SK-N-SH (cell line): ENCODE data around the gene NFKB2.

Source experiments
- EP300 ChIP-seq, 2 experiments: IDR thresholded peaks; 2 replicates each; pipeline versions ENCODE4 v1.4.0 to v1.6.1; 2012; ENCODE audit warnings: borderline replicate concordance in 1 of 2, low read depth in 1 of 2, low read length in 1 of 2
- RFX5 ChIP-seq: IDR thresholded peaks from 2 replicates; pipeline ENCODE4 v1.6.1; 2012; ENCODE audit warnings: mild to moderate bottlenecking, improper control_type of control experiment, low read length
- SIN3A ChIP-seq: IDR thresholded peaks from 2 replicates; pipeline ENCODE4 v1.6.1; 2012; ENCODE audit warnings: low read depth, mild to moderate bottlenecking, low read length, moderate library complexity, borderline replicate concordance
- TF ChIP-seq, protein P1 (sequence below): fragments of 200-600 bp; sonication (generic); IDR thresholded peaks from 2 replicates; pipeline ENCODE4 v1.6.1; 2017; ENCODE audit warnings: antibody characterized with exemption, mild to moderate bottlenecking, moderate library complexity
- TF ChIP-seq, protein P2 (sequence below): IDR thresholded peaks from 2 replicates; pipeline ENCODE4 v1.6.1; 2012; ENCODE audit warnings: mild to moderate bottlenecking, low read depth, low read length, moderate library complexity

DNA sequence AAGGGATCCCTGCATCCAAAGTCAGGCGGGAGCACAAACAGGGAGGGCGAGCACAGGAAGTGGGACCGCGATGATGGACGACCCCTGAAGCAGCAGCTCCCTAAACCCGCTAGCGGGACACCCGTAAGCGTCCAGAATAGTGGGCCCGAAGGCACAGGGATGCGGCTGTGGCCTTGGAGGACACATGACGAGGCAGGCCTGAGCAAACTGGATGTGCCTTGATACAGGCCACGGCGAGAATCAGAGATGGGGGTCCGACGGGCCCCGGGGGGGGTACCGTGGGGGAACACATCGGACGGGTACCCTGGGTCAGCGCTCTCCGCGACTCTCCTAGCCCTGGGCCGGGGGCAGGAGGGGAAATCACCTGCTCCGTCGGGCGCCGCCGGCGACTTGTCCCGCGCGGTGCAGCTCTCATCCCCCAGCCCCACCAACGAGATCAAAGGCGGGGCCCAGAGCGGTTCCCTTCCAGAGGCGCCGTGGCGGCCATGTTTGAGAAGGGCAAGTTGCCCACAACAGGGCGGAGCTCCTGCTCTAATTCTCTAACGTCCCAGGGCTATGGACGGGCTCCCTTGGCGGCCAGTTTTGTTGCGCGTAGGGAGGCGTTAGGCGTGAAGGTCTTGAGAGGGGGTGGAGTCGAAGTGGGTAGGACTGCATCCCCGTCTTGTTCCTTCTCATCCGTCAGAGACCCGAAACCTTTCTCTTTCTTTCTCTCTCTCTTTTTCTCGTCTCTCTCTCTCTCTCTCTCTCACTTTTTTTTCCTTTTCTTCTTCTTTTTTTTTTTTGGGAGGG, 36.9 kb downstream of the NFKB2 start, which contains the start of gene CUEDC2:
- TF ChIP-seq, protein P1, sequence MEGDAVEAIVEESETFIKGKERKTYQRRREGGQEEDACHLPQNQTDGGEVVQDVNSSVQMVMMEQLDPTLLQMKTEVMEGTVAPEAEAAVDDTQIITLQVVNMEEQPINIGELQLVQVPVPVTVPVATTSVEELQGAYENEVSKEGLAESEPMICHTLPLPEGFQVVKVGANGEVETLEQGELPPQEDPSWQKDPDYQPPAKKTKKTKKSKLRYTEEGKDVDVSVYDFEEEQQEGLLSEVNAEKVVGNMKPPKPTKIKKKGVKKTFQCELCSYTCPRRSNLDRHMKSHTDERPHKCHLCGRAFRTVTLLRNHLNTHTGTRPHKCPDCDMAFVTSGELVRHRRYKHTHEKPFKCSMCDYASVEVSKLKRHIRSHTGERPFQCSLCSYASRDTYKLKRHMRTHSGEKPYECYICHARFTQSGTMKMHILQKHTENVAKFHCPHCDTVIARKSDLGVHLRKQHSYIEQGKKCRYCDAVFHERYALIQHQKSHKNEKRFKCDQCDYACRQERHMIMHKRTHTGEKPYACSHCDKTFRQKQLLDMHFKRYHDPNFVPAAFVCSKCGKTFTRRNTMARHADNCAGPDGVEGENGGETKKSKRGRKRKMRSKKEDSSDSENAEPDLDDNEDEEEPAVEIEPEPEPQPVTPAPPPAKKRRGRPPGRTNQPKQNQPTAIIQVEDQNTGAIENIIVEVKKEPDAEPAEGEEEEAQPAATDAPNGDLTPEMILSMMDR, result no peak
- no peak for TF ChIP-seq RFX5
- peak in 1 of 2 experiments; percentile 8; a peak in 1 of 4 replicates for TF ChIP-seq EP300 (IDR thresholded peaks at IDR 0.05; ENCODE audit: borderline replicate concordance in 1 of 2, low read depth in 1 of 2, low read length in 1 of 2)
- TF ChIP-seq, protein P2, sequence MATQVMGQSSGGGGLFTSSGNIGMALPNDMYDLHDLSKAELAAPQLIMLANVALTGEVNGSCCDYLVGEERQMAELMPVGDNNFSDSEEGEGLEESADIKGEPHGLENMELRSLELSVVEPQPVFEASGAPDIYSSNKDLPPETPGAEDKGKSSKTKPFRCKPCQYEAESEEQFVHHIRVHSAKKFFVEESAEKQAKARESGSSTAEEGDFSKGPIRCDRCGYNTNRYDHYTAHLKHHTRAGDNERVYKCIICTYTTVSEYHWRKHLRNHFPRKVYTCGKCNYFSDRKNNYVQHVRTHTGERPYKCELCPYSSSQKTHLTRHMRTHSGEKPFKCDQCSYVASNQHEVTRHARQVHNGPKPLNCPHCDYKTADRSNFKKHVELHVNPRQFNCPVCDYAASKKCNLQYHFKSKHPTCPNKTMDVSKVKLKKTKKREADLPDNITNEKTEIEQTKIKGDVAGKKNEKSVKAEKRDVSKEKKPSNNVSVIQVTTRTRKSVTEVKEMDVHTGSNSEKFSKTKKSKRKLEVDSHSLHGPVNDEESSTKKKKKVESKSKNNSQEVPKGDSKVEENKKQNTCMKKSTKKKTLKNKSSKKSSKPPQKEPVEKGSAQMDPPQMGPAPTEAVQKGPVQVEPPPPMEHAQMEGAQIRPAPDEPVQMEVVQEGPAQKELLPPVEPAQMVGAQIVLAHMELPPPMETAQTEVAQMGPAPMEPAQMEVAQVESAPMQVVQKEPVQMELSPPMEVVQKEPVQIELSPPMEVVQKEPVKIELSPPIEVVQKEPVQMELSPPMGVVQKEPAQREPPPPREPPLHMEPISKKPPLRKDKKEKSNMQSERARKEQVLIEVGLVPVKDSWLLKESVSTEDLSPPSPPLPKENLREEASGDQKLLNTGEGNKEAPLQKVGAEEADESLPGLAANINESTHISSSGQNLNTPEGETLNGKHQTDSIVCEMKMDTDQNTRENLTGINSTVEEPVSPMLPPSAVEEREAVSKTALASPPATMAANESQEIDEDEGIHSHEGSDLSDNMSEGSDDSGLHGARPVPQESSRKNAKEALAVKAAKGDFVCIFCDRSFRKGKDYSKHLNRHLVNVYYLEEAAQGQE, result peak; percentile 57
- TF ChIP-seq SIN3A, result peak; percentile 82; the same call in 1 of the 2 replicates
